Large intestine (tissue), 3 donors: ENCODE data around the gene RHBDD2. TPM values are rescaled to one million over a fixed set of nuclear protein-coding genes. Genes with fewer than 3 reads are reported as not detected.
"Not testable (repeated sequence)": the region's sequence is repeated elsewhere in the genome, so short reads cannot be mapped to it uniquely, and the experiment has no call there.

Source experiments
- DNase-seq, 2 donors: peaks; one replicate each; pipeline versions ENCODE4 v3.0.0 to v3.0.0-alpha.2; 2013
- H3K27ac ChIP-seq: one replicate; pipeline ENCODE4 v1.5.1; 2013; ENCODE audit warnings: low read length
- H3K27me3 ChIP-seq: 2 replicates; pipeline ENCODE4 v1.6.1; 2013; ENCODE audit warnings: low read length; ENCODE audit not compliant: control insufficient read depth, insufficient read depth
- H3K36me3 ChIP-seq: 2 replicates; pipeline ENCODE4 v1.6.1; 2013; ENCODE audit warnings: low read length; ENCODE audit not compliant: control insufficient read depth, insufficient read depth
- H3K4me1 ChIP-seq: one replicate; pipeline ENCODE4 v1.6.1; 2013; ENCODE audit warnings: low read length; ENCODE audit not compliant: control insufficient read depth, insufficient read depth
- H3K4me3 ChIP-seq: one replicate; pipeline ENCODE4 v1.5.1; 2013; ENCODE audit warnings: low read length
- H3K9me3 ChIP-seq: one replicate; pipeline ENCODE4 v1.6.1; 2013; ENCODE audit warnings: mild to moderate bottlenecking, low read depth, low read length, moderate library complexity; ENCODE audit not compliant: control insufficient read depth
- WGBS: methylation state at CpG from one replicate; pipeline ENCODE4 v1.1.5; 2013; ENCODE audit warnings: low lambda C conversion rate; ENCODE audit not compliant: insufficient coverage; 5-methylcytosine and 5-hydroxymethylcytosine counted together
- polyA plus RNA-seq: library from polyadenylated mRNA; unstranded; fragments of 120-200 nt; gene quantifications from one replicate; pipeline ENCODE4 v1.2.1, GENCODE V29; 2013

The RHBDD2 gene
- polyA plus RNA-seq, 1 donor, result 51.9 TPM

GRCh38 chr7:75861636-75862035 is 17.2 kb upstream of the RHBDD2 start:
- no CpG with 5 or more reads among the region's 4 CpGs for WGBS
- no peak overlapping the region for H3K27ac ChIP-seq
- H3K9me3 ChIP-seq, result no peaks in the 10 kb centered on the region
- H3K4me3 ChIP-seq, result no peak overlapping the region
- no peaks in the 10 kb centered on the region for H3K4me1 ChIP-seq
- H3K27me3 ChIP-seq, result no peaks in the 10 kb centered on the region
- no peaks in the 10 kb centered on the region for H3K36me3 ChIP-seq
- DNase-seq, result no peak

GRCh38 chr7:75864251-75864650 is 14.6 kb upstream of the RHBDD2 start:
- DNase-seq, H3K27me3 ChIP-seq, H3K4me3 ChIP-seq, H3K9me3 ChIP-seq, H3K4me1 ChIP-seq, H3K27ac ChIP-seq, H3K36me3 ChIP-seq: not testable (repeated sequence)
- no CpG with 5 or more reads among the region's 4 CpGs for WGBS

GRCh38 chr7:75866114-75866488 is 12.7 kb upstream of the RHBDD2 start:
- Histone ChIP-seq H3K36me3 (no peaks in the 10 kb centered on the region), H3K9me3 (no peaks in the 10 kb centered on the region), H3K4me1 (no peaks in the 10 kb centered on the region), H3K4me3 (no peak overlapping the region), H3K27me3 (no peaks in the 10 kb centered on the region), H3K27ac (no peak overlapping the region)
- DNase-seq, result no peak
- WGBS, result no CpG with 5 or more reads among the region's 5 CpGs

GRCh38 chr7:75866489-75867389 is 12.1 kb upstream of the RHBDD2 start:
- Histone ChIP-seq H3K4me1 (no peaks in the 10 kb centered on the region), H3K36me3 (no peaks in the 10 kb centered on the region), H3K9me3 (no peaks in the 10 kb centered on the region), H3K27me3 (no peaks in the 10 kb centered on the region), H3K4me3 (no peak overlapping the region), H3K27ac (no peak overlapping the region)
- no CpG with 5 or more reads among the region's 19 CpGs for WGBS
- peak; percentile 38 to 49 for DNase-seq

GRCh38 chr7:75867390-75867717 is 11.5 kb upstream of the RHBDD2 start:
- H3K27ac ChIP-seq, result no peak overlapping the region
- no peak overlapping the region for H3K4me3 ChIP-seq
- no peaks in the 10 kb centered on the region for H3K4me1 ChIP-seq
- WGBS, result 60% methylated on average over 1 of the region's 4 CpGs
- no peaks in the 10 kb centered on the region for H3K27me3 ChIP-seq
- no peak for DNase-seq
- no peaks in the 10 kb centered on the region for H3K36me3 ChIP-seq
- no peaks in the 10 kb centered on the region for H3K9me3 ChIP-seq

GRCh38 chr7:75868153-75868552 is 10.7 kb upstream of the RHBDD2 start:
- Histone ChIP-seq H3K4me3 (no peak overlapping the region), H3K9me3 (no peaks in the 10 kb centered on the region), H3K27ac (no peak overlapping the region), H3K27me3 (no peaks in the 10 kb centered on the region), H3K36me3 (no peaks in the 10 kb centered on the region), H3K4me1 (no peaks in the 10 kb centered on the region)
- DNase-seq, result no peak
- no CpG with 5 or more reads among the region's 2 CpGs for WGBS

DNA sequence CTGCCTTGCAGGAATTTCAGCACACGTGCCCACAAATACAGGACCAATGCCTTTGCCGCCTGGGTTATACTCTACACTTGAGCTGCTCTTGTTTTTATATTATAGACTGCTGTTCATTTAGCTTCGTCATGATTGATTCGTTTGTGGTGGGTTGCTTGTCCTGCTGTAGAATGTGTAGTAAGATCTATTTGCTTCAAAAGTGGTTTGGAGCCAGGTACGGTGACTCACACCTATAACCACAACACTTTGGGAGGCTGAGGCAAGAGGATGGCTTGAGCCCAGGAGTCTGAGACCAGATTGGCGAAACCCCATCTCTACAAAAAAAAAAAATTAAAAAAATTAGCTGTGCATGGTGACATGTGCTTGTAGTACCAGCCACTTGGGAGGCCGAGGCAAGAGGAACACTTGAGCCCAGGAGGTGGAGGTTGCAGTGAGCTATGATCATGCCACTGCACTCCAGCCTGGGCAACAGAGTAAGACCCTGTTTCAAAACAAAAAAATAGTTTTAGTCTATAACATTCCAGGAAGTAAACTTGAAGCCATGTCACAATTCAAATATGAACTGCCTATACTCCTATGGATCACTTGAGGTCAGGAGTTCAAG is 9.0 kb upstream of the RHBDD2 start:
- Histone ChIP-seq H3K9me3 (no peaks in the 10 kb centered on the region), H3K4me1 (no peaks in the 10 kb centered on the region), H3K27ac (no peak overlapping the region), H3K27me3 (no peaks in the 10 kb centered on the region), H3K36me3 (no peaks in the 10 kb centered on the region), H3K4me3 (no peak overlapping the region)
- DNase-seq, result no peak
- no CpG with 5 or more reads among the region's 7 CpGs for WGBS

GRCh38 chr7:75870557-75871161 is 8.2 kb upstream of the RHBDD2 start:
- no peaks in the 10 kb centered on the region for H3K36me3 ChIP-seq
- H3K4me3 ChIP-seq, result no peak overlapping the region
- H3K4me1 ChIP-seq, result no peaks in the 10 kb centered on the region
- no peak for DNase-seq
- no peaks in the 10 kb centered on the region for H3K27me3 ChIP-seq
- no peaks in the 10 kb centered on the region for H3K9me3 ChIP-seq
- 100% methylated on average over 1 of the region's 9 CpGs for WGBS
- H3K27ac ChIP-seq, result no peak overlapping the region

- H3K27me3 ChIP-seq, result no peaks in the 10 kb centered on the region
- H3K27ac ChIP-seq, result no peak overlapping the region
- H3K36me3 ChIP-seq, result no peaks in the 10 kb centered on the region
- H3K4me3 ChIP-seq, result no peak overlapping the region
- no peaks in the 10 kb centered on the region for H3K9me3 ChIP-seq
- WGBS, result no CpG with 5 or more reads among the region's 13 CpGs
- H3K4me1 ChIP-seq, result no peaks in the 10 kb centered on the region
- DNase-seq, result no peak
Measured at GRCh38 chr7:75872073-75872782, 6.6 kb upstream of the RHBDD2 start.

DNA sequence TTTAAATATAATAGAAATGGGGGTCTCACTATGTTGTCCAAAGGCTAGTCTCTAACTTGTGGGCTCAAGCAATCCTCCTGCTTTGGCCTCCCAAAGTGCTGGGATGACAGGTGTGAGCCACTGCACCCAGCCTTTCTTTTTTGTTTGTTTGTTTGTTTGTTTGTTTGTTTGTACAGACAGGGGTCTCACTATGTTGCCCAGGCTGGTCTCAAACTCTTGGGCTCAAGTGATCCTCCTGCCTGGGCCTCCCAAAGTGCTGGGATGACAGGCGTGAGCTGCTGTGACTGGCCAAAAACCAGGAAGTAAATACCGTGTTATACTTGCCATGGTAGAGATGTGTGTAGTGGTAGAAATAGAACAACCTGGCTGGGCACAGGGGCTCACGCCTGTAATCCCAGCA is 4.7 kb upstream of the RHBDD2 start:
- H3K9me3 ChIP-seq, H3K27ac ChIP-seq, H3K4me1 ChIP-seq, H3K4me3 ChIP-seq, H3K36me3 ChIP-seq, H3K27me3 ChIP-seq, DNase-seq: not testable (repeated sequence)
- WGBS, result no CpG with 5 or more reads among the region's 3 CpGs
